Liver (tissue), 3 donors: ENCODE measurements around the gene SALL3.

Experiments
- TAF1 ChIP-seq: conservative IDR thresholded peaks from 2 replicates; pipeline ENCODE4 v1.6.1; 2016; ENCODE audit warnings: antibody characterized with exemption, mild to moderate bottlenecking
- YY1 ChIP-seq: IDR thresholded peaks from 2 replicates; pipeline ENCODE4 v1.6.1; 2016; ENCODE audit warnings: antibody characterized with exemption, mild to moderate bottlenecking
- TF ChIP-seq, protein P1 (sequence below): fragments of 150-350 bp; IDR thresholded peaks from 2 replicates; pipeline ENCODE4 v1.5.1; 2017; ENCODE audit warnings: improper control_type of control experiment, low read depth, low read length; ENCODE audit not compliant: missing input control
- donor health status: healthy.
- donor health status: healthy.

- TF ChIP-seq, protein P1, sequence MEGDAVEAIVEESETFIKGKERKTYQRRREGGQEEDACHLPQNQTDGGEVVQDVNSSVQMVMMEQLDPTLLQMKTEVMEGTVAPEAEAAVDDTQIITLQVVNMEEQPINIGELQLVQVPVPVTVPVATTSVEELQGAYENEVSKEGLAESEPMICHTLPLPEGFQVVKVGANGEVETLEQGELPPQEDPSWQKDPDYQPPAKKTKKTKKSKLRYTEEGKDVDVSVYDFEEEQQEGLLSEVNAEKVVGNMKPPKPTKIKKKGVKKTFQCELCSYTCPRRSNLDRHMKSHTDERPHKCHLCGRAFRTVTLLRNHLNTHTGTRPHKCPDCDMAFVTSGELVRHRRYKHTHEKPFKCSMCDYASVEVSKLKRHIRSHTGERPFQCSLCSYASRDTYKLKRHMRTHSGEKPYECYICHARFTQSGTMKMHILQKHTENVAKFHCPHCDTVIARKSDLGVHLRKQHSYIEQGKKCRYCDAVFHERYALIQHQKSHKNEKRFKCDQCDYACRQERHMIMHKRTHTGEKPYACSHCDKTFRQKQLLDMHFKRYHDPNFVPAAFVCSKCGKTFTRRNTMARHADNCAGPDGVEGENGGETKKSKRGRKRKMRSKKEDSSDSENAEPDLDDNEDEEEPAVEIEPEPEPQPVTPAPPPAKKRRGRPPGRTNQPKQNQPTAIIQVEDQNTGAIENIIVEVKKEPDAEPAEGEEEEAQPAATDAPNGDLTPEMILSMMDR: no peak
- TF ChIP-seq TAF1: no peak
- TF ChIP-seq YY1: no peak
These were observed 2.5 kb downstream of the SALL3 start for GRCh38 chr18:78981989-78982620.
